HuH-7.5 (cell line): ENCODE measurements around the gene CNBP.

Experiments used
- DNase-seq: peaks from one replicate; pipeline ENCODE4 v3.0.0; 2011; ENCODE audit warnings: low spot score

The CNBP gene

GRCh38 chr3:129131465-129132088 is 52.1 kb downstream of the CNBP start:
- no peak for DNase-seq

- DNase-seq = no peak
Observed at GRCh38 chr3:129130291-129130813, 53.3 kb downstream of the CNBP start.

GRCh38 chr3:129128357-129129155 is 55.1 kb downstream of the CNBP start:
- no peak for DNase-seq

GRCh38 chr3:129126726-129127280 is 56.9 kb downstream of the CNBP start:
- DNase-seq = no peak

- peak; percentile 88 for DNase-seq
Observed at GRCh38 chr3:129123314-129124060, 60.2 kb downstream of the CNBP start.

- peak; percentile 25 for DNase-seq
Observed at GRCh38 chr3:129122412-129123011, 61.2 kb downstream of the CNBP start.

- DNase-seq = peak; percentile 93
Observed at GRCh38 chr3:129121792-129122411, 61.8 kb downstream of the CNBP start, which contains the start of gene RAB43. TSS of gene RAB43 (minus strand) at chr3:129121804. CDS start at chr3:129121489, 315 bp downstream.

GRCh38 chr3:129121016-129121791 is 62.5 kb downstream of the CNBP start:
- DNase-seq = no peak

- DNase-seq = peak; percentile 92
Observed at GRCh38 chr3:129120254-129121004, 63.3 kb downstream of the CNBP start.

- peak; percentile 85 for DNase-seq
Observed at GRCh38 chr3:129119365-129120100, 64.2 kb downstream of the CNBP start.

- no peak for DNase-seq
Observed at GRCh38 chr3:129118745-129119144, 65.0 kb downstream of the CNBP start.
